Stomach smooth muscle (tissue), 2 donors: Measurements from ENCODE around the gene GRPEL1.

ENCODE experiments used
- H3K27ac ChIP-seq: one replicate; pipeline ENCODE4 v1.7.0; 2013; ENCODE audit warnings: mild to moderate bottlenecking, low read length, inconsistent platforms
- H3K27me3 ChIP-seq, 2 donors: one replicate each; pipeline ENCODE4 v1.7.0; 2013; ENCODE audit warnings: low read length in 2 of 2; ENCODE audit not compliant: insufficient read depth in 2 of 2, control insufficient read depth in 1 of 2
- H3K36me3 ChIP-seq, 2 donors: one replicate each; pipeline ENCODE4 v1.7.0; 2013; ENCODE audit warnings: low read length in 2 of 2; ENCODE audit not compliant: control insufficient read depth in 2 of 2, insufficient read depth in 2 of 2
- H3K4me1 ChIP-seq: one replicate; pipeline ENCODE4 v1.7.0; 2013; ENCODE audit warnings: low read length; ENCODE audit not compliant: control insufficient read depth, insufficient read depth
- H3K4me3 ChIP-seq, 2 donors: one replicate each; pipeline ENCODE4 v1.7.0; 2013; ENCODE audit warnings: low read length in 2 of 2
- H3K9ac ChIP-seq, 2 donors: one replicate each; pipeline ENCODE4 v1.7.0; 2013; ENCODE audit warnings: low read length in 2 of 2, mild to moderate bottlenecking in 1 of 2
- H3K9me3 ChIP-seq, 2 donors: one replicate each; pipeline ENCODE4 v1.7.0; 2013; ENCODE audit warnings: low read length in 2 of 2; ENCODE audit not compliant: control insufficient read depth in 2 of 2
- donor health status: healthy.
- donor health status: Pancreatic carcinoma.

Gene GRPEL1

GRCh38 chr4:7013175-7013574 is 54.7 kb downstream of the GRPEL1 start:
- Histone ChIP-seq H3K9me3 (no peaks in the 10 kb centered on the region), H3K4me3 (no peak overlapping the region), H3K27me3 (no peaks in the 10 kb centered on the region), H3K27ac (no peak overlapping the region), H3K9ac (no peak overlapping the region), H3K4me1 (no peaks in the 10 kb centered on the region), H3K36me3 (peaks cover 51 to 53% of the 10 kb centered on the region in 2 donors)

GRCh38 chr4:7009564-7009963 is 58.3 kb downstream of the GRPEL1 start:
- Histone ChIP-seq H3K27ac (no peak overlapping the region), H3K9me3 (no peaks in the 10 kb centered on the region), H3K4me1 (no peaks in the 10 kb centered on the region), H3K27me3 (no peaks in the 10 kb centered on the region), H3K4me3 (no peak overlapping the region), H3K36me3 (peaks cover 25 to 36% of the 10 kb centered on the region in 2 donors), H3K9ac (no peak overlapping the region)
